ENCODE measurements around the gene PAQR8. TPM values are rescaled to one million over a fixed set of nuclear protein-coding genes. Genes with fewer than 3 reads are reported as not detected.

PAQR8 gene
- total and polyA plus RNA-seq, 2 donors (not counting 1 experiment from before 2014, with no cell fraction given): 2.3 to 8.5 TPM

DNA sequence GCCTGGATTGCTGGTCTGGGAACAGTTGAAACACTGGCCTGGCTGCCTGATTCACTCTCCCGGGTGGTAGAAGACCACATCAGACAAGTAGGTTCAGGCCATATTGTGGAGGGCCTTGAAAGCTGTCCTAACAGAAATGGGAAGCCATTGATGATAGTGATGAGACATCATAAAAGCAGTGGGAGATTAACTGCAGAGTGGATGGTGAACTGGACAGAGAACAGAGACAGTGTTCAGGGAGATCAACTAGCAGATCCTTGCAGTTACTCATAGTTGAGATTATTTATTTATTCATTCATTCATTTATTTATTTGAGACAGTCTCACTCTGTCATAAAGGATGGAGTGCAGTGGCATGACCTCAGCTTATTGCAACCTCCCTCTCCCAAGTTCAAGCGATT is 47.2 kb upstream of the PAQR8 start:
- H2AFZ ChIP-seq (ENCODE audit: insufficient read depth, low read depth, low read length, poor library complexity, severe bottlenecking): no peak overlapping the region
- H4K20me1 ChIP-seq (ENCODE audit: control insufficient read depth, insufficient read depth, low read length, poor library complexity, severe bottlenecking): no peaks in the 10 kb centered on the region
- H3K27ac Mint-ChIP-seq: peak overlapping the region; percentile 7
- ChIA-PET CTCF (no interaction called here), POLR2A (no interaction called here)
- no peak overlapping the region for H3K4me3 ChIP-seq (ENCODE audit: control extremely low read depth in 1 of 5, extremely low read depth in 1 of 5, insufficient read depth in 1 of 5, low read depth in 2 of 5, low read length in 4 of 5)
- no peaks in the 10 kb centered on the region for H3K27me3 ChIP-seq (replicated peaks in 1 of 4; ENCODE audit: control extremely low read depth in 1 of 4, control insufficient read depth in 3 of 4, insufficient read depth in 4 of 4, low read length in 3 of 4)
- H3K4me1 Mint-ChIP-seq: peaks cover 20% of the 10 kb centered on the region
- H3K79me2 ChIP-seq (ENCODE audit: control insufficient read depth, insufficient read depth, low read length): no peaks in the 10 kb centered on the region
- no peak overlapping the region for H3K4me2 ChIP-seq (replicated peaks; ENCODE audit: low read depth, low read length, poor library complexity, severe bottlenecking)
- ATAC-seq (ENCODE audit: low read depth): no peak
- no peaks in the 10 kb centered on the region for H3K36me3 ChIP-seq (replicated peaks in 1 of 2; ENCODE audit: control extremely low read depth in 1 of 2, control insufficient read depth in 1 of 2, extremely low read depth in 1 of 2, insufficient read depth in 2 of 2, low read length in 1 of 2)
- H3K27me3 Mint-ChIP-seq: no peaks in the 10 kb centered on the region
- no peak overlapping the region for H3K4me3 Mint-ChIP-seq
- DNase-seq: no peak
- H3K4me1 ChIP-seq (ENCODE audit: control insufficient read depth in 2 of 2, insufficient read depth in 2 of 2, low read length in 2 of 2): peaks cover 4 to 6% of the 10 kb centered on the region in 2 donors
- no peaks in the 10 kb centered on the region for H3K9me3 ChIP-seq (ENCODE audit: control extremely low read depth in 1 of 3, control insufficient read depth in 2 of 3, insufficient read depth in 1 of 3, low read length in 2 of 3)
- intact Hi-C loops (cut with micrococcal nuclease): no loop called here
- no peak overlapping the region for H3K9ac ChIP-seq (ENCODE audit: low read length)
- no peak for TF ChIP-seq EZH2 (IDR thresholded peaks at IDR 0.05; ENCODE audit: borderline replicate concordance, insufficient read depth, low read depth, low read length, poor library complexity, severe bottlenecking)
- TF ChIP-seq, protein P1, sequence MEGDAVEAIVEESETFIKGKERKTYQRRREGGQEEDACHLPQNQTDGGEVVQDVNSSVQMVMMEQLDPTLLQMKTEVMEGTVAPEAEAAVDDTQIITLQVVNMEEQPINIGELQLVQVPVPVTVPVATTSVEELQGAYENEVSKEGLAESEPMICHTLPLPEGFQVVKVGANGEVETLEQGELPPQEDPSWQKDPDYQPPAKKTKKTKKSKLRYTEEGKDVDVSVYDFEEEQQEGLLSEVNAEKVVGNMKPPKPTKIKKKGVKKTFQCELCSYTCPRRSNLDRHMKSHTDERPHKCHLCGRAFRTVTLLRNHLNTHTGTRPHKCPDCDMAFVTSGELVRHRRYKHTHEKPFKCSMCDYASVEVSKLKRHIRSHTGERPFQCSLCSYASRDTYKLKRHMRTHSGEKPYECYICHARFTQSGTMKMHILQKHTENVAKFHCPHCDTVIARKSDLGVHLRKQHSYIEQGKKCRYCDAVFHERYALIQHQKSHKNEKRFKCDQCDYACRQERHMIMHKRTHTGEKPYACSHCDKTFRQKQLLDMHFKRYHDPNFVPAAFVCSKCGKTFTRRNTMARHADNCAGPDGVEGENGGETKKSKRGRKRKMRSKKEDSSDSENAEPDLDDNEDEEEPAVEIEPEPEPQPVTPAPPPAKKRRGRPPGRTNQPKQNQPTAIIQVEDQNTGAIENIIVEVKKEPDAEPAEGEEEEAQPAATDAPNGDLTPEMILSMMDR (IDR thresholded peaks at IDR 0.05): no peak
- WGBS (ENCODE audit: insufficient coverage): 100% methylated on average over 1 of the region's 2 CpGs
- H3K27ac ChIP-seq (ENCODE audit: low read length in 2 of 2): no peak overlapping the region
- no peaks in the 10 kb centered on the region for H3K9me3 Mint-ChIP-seq (ENCODE audit: insufficient read depth)

DNA sequence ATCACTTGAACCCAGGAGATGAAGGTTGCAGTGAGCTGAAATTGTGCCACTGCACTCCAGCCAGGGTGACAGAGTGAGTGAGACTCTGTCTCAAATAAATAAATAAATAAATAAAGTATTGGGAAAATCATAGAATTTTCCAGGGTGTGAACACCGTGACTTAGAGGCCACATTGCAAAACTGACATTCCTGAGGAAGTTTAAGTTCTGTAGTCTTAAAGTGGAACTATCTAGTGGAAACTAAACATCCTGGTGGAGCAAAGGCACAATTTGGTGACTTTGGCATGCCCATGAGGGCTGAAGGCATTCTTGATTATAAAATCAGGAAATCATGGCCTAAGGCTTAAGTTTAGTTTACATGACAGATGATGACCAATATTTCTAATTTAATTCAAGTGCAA is 44.7 kb upstream of the PAQR8 start:
- no peaks in the 10 kb centered on the region for H3K9me3 ChIP-seq (ENCODE audit: control extremely low read depth in 1 of 3, control insufficient read depth in 2 of 3, insufficient read depth in 1 of 3, low read length in 2 of 3)
- H3K36me3 ChIP-seq (replicated peaks in 1 of 2; ENCODE audit: control extremely low read depth in 1 of 2, control insufficient read depth in 1 of 2, extremely low read depth in 1 of 2, insufficient read depth in 2 of 2, low read length in 1 of 2): no peaks in the 10 kb centered on the region
- H3K4me3 ChIP-seq (ENCODE audit: control extremely low read depth in 1 of 5, extremely low read depth in 1 of 5, insufficient read depth in 1 of 5, low read depth in 2 of 5, low read length in 4 of 5): no peak overlapping the region
- no peak for DNase-seq
- H3K79me2 ChIP-seq (ENCODE audit: control insufficient read depth, insufficient read depth, low read length): no peaks in the 10 kb centered on the region
- no peak overlapping the region for H3K4me3 Mint-ChIP-seq
- H3K27ac Mint-ChIP-seq: no peak overlapping the region
- no peak overlapping the region for H3K4me2 ChIP-seq (replicated peaks; ENCODE audit: low read depth, low read length, poor library complexity, severe bottlenecking)
- 100% methylated on average over 1 of the region's 1 CpG for WGBS (ENCODE audit: insufficient coverage)
- intact Hi-C loops (cut with micrococcal nuclease): no loop called here
- H3K27me3 ChIP-seq (replicated peaks in 1 of 4; ENCODE audit: control extremely low read depth in 1 of 4, control insufficient read depth in 3 of 4, insufficient read depth in 4 of 4, low read length in 3 of 4): no peaks in the 10 kb centered on the region
- peaks cover 0 to 6% of the 10 kb centered on the region in 2 donors for H3K4me1 ChIP-seq (ENCODE audit: control insufficient read depth in 2 of 2, insufficient read depth in 2 of 2, low read length in 2 of 2)
- no peaks in the 10 kb centered on the region for H4K20me1 ChIP-seq (ENCODE audit: control insufficient read depth, insufficient read depth, low read length, poor library complexity, severe bottlenecking)
- no peaks in the 10 kb centered on the region for H3K27me3 Mint-ChIP-seq
- ChIA-PET POLR2A (interaction anchor here (0.6 kb wide), 1 partner anchor 32 kb away, joined by 5 read pairs; no protein-coding TSS in a partner anchor), CTCF (no interaction called here)
- TF ChIP-seq EZH2 (IDR thresholded peaks at IDR 0.05; ENCODE audit: borderline replicate concordance, insufficient read depth, low read depth, low read length, poor library complexity, severe bottlenecking): no peak
- TF ChIP-seq, protein P1 (IDR thresholded peaks at IDR 0.05): no peak
- no peak overlapping the region for H2AFZ ChIP-seq (ENCODE audit: insufficient read depth, low read depth, low read length, poor library complexity, severe bottlenecking)
- no peak overlapping the region for H3K9ac ChIP-seq (ENCODE audit: low read length)
- no peaks in the 10 kb centered on the region for H3K9me3 Mint-ChIP-seq (ENCODE audit: insufficient read depth)
- no peak for ATAC-seq (ENCODE audit: low read depth)
- H3K4me1 Mint-ChIP-seq: peaks cover 14% of the 10 kb centered on the region
- H3K27ac ChIP-seq (ENCODE audit: low read length in 2 of 2): no peak overlapping the region
